Muscle of leg (tissue), 16 donors: ENCODE results near the gene CHIA. TPM values are rescaled to one million over a fixed set of nuclear protein-coding genes. Genes with fewer than 3 reads are reported as not detected.

Experiments
- DNase-seq: peaks from one replicate; pipeline ENCODE4 v3.0.0; 2013
- H3K27ac ChIP-seq: one replicate; pipeline ENCODE4 v1.5.1; 2013; ENCODE audit warnings: mild to moderate bottlenecking, low read length, control low read depth
- H3K27me3 ChIP-seq: one replicate; pipeline ENCODE4 v1.6.1; 2013; ENCODE audit warnings: low read length; ENCODE audit not compliant: control insufficient read depth, insufficient read depth
- H3K36me3 ChIP-seq: one replicate; pipeline ENCODE4 v1.6.1; 2013; ENCODE audit warnings: low read length; ENCODE audit not compliant: control insufficient read depth, insufficient read depth
- H3K4me1 ChIP-seq: one replicate; pipeline ENCODE4 v1.6.1; 2013; ENCODE audit warnings: low read length; ENCODE audit not compliant: control insufficient read depth, insufficient read depth
- H3K4me3 ChIP-seq: one replicate; pipeline ENCODE4 v1.5.1; 2013; ENCODE audit warnings: low read length, control low read depth
- H3K9me3 ChIP-seq: replicated peaks from 2 replicates; pipeline ENCODE4 v1.6.1; 2013; ENCODE audit warnings: low read depth, low read length; ENCODE audit not compliant: control insufficient read depth
- WGBS: methylation state at CpG from one replicate; pipeline ENCODE4 v1.1.5; 2013; ENCODE audit warnings: missing lambda C conversion rate; ENCODE audit not compliant: insufficient coverage; 5-methylcytosine and 5-hydroxymethylcytosine counted together
- long read RNA-seq, 11 donors: transcript quantifications; one replicate each; lab custom pipeline, GENCODE V29; 2026
- polyA plus RNA-seq, 8 donors: library from polyadenylated mRNA; unstranded; fragments of 120-200 nt; gene quantifications; one replicate each; pipeline versions ENCODE4 v1.2.1 to v1.2.3, GENCODE V29; 2013; ENCODE audit warnings: inconsistent platforms in 1 of 8, low replicate concordance in 1 of 8; ENCODE audit not compliant: insufficient read length in 8 of 8, insufficient read depth in 1 of 8
- total RNA-seq: library from RNA; stranded (reverse); fragments of 120-200 nt; gene quantifications from one replicate; pipeline ENCODE4 v1.2.4, GENCODE V29; 2013

The CHIA gene
- total RNA-seq (not detected), polyA plus RNA-seq (not detected)
- long read RNA-seq, donor 1 = 0 reads
- long read RNA-seq, donor 2 = 0 reads
- long read RNA-seq, donor 3 = 0 reads
- long read RNA-seq, donor 4 = 0 reads
- long read RNA-seq, donor 5 = 0 reads
- long read RNA-seq, donor 6 = 0 reads
- long read RNA-seq, donor 7 = 0 reads
- long read RNA-seq, donor 8 = 0 reads
- long read RNA-seq, donor 9 = 0 reads
- long read RNA-seq, donor 10 = 0 reads
- long read RNA-seq, donor 11 = 0 reads

DNA sequence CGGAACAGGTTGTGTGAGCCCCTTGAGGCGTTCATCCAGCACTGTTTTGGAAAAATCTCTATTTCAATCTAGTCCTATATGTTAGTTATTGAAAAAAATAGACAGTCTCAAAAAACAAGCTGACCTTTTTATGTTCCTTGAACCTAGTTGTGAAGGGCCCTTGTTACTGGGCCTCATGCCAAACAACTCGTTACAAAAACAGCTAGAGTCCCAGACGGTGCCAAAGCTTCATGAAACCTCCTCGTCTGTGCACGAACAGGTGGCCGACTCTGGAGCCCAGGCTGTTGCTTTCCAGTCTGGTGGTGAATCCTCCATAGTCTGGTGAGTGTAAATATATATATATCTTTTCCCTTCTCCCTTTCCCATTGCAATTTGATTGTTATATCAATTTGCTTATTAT lies at the start of gene CHIA:
CHIA (plus strand) TSS at position 222 of the 400 bp plus-strand sequence. CDS start 19,617 bp downstream, outside the sequence.
- Histone ChIP-seq H3K27me3 (no peaks in the 10 kb centered on the region), H3K4me3 (no peak within 1 kb of the TSS), H3K36me3 (no peaks in the 10 kb centered on the region), H3K27ac (no peak within 1 kb of the TSS), H3K9me3 (no peaks in the 10 kb centered on the region), H3K4me1 (no peaks in the 10 kb centered on the region)
- DNase-seq = peak; percentile 8
- WGBS = 40% methylated on average over 1 of the region's 7 CpGs

DNA sequence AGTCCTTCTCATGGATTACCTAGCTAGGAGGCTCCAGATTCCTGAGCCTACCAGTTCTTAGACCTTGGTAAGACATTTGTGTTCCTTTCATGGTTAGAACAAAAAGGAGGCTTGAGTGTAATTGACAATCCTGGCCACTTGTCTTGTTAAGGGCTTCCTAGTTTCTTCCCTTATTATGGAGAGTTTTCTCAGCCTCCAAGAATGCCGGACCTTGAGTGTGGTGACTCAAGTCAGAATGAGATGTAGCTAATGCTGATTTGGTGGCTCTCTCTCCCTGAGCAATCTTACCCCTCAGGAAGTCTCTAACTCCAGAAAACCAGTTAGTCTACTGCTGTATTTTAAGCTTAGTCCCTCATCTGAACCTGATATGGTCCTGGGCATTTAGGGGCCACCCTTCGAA lies 48.9 kb upstream of the CHIA start:
- no peaks in the 10 kb centered on the region for H3K4me1 ChIP-seq
- H3K36me3 ChIP-seq = no peaks in the 10 kb centered on the region
- 25% methylated on average over 1 of the region's 2 CpGs for WGBS
- no peak for DNase-seq
- no peaks in the 10 kb centered on the region for H3K9me3 ChIP-seq
- H3K4me3 ChIP-seq = no peak overlapping the region
- H3K27ac ChIP-seq = no peak overlapping the region
- H3K27me3 ChIP-seq = no peaks in the 10 kb centered on the region

- WGBS = 71% methylated on average over 1 of the region's 4 CpGs
- H3K9me3 ChIP-seq = no peaks in the 10 kb centered on the region
- H3K27ac ChIP-seq = no peak overlapping the region
- H3K27me3 ChIP-seq = no peaks in the 10 kb centered on the region
- no peak overlapping the region for H3K4me3 ChIP-seq
- no peaks in the 10 kb centered on the region for H3K36me3 ChIP-seq
- DNase-seq = peak; percentile 67
- H3K4me1 ChIP-seq = no peaks in the 10 kb centered on the region
Observed at GRCh38 chr1:111242805-111243523, 47.7 kb upstream of the CHIA start.

DNA sequence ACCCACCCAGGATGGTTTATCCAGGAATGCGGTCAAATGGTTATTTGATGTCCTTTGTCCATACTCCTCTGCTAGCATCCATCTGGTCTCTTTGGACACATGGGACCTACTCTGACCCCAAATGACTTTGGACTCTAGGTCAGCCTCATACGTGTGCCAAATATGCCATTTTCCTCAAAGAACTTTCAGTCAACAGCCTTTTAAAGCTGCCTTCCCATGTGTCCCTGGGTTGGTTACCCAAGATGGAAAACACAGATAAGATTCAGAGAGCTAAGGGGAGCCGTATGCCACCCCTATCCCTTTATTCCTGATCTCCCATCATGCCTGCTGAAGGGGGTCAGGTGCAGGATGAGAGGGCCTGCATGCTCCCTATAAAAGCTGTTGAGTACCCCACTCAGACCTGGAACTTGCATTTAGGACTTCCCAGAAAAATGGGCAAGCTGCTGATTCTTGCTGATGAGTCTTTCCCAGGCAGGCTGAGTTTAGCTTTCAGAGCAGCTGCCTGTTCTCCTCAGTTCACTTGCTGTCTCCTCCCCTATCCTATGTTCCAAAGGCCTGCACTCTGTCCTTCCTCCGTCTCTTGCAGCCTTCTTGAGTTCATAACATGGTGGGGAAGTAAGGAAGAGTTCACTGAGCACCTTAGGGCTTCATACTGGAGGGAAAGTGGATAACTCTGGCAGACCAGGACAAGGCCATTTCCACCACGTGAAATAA lies 43.4 kb upstream of the CHIA start:
- Histone ChIP-seq H3K36me3 (no peaks in the 10 kb centered on the region), H3K4me1 (no peaks in the 10 kb centered on the region), H3K9me3 (no peaks in the 10 kb centered on the region), H3K27ac (no peak overlapping the region), H3K4me3 (no peak overlapping the region), H3K27me3 (no peaks in the 10 kb centered on the region)
- WGBS = 66% methylated on average over 3 of the region's 5 CpGs
- no peak for DNase-seq

DNA sequence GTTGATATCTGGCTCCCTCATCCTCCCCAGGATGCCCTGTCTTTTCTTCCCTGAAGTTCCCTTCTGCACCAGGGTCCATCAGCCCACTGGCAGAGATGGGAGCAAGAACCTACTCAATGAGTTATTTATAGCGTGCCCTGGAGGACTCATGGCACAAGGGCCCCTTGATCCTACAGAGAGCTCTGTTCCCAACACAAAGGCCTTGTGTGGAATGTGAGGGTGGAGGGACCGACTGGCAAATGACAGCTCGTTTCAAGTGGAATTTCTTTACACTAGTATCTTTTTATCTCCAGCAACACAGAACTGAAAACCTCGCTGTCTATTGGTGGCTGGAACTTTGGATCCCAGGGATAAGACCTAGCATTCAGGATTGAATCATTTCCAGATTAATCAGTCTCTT lies 40.7 kb upstream of the CHIA start:
- DNase-seq = no peak
- Histone ChIP-seq H3K9me3 (no peaks in the 10 kb centered on the region), H3K4me3 (no peak overlapping the region), H3K36me3 (no peaks in the 10 kb centered on the region), H3K27ac (no peak overlapping the region), H3K27me3 (no peaks in the 10 kb centered on the region), H3K4me1 (no peaks in the 10 kb centered on the region)
- no CpG with 5 or more reads among the region's 4 CpGs for WGBS

- WGBS = 79% methylated on average over 3 of the region's 8 CpGs
- Histone ChIP-seq H3K36me3 (no peaks in the 10 kb centered on the region), H3K4me3 (no peak overlapping the region), H3K27me3 (peaks cover 2% of the 10 kb centered on the region), H3K9me3 (no peaks in the 10 kb centered on the region), H3K27ac (no peak overlapping the region), H3K4me1 (no peaks in the 10 kb centered on the region)
- DNase-seq = no peak
Observed at GRCh38 chr1:111251570-111251969, 39.1 kb upstream of the CHIA start.

- DNase-seq = no peak
- Histone ChIP-seq H3K27me3 (peaks cover 2% of the 10 kb centered on the region), H3K27ac (no peak overlapping the region), H3K9me3 (no peaks in the 10 kb centered on the region), H3K4me3 (no peak overlapping the region), H3K4me1 (no peaks in the 10 kb centered on the region), H3K36me3 (no peaks in the 10 kb centered on the region)
- 80% methylated on average over 1 of the region's 2 CpGs for WGBS
Observed at GRCh38 chr1:111252786-111253185, 37.9 kb upstream of the CHIA start.

- H3K27ac ChIP-seq = no peak overlapping the region
- no peaks in the 10 kb centered on the region for H3K9me3 ChIP-seq
- H3K4me1 ChIP-seq = no peaks in the 10 kb centered on the region
- no CpG with 5 or more reads among the region's 1 CpG for WGBS
- no peak overlapping the region for H3K4me3 ChIP-seq
- H3K36me3 ChIP-seq = no peaks in the 10 kb centered on the region
- H3K27me3 ChIP-seq = peaks cover 2% of the 10 kb centered on the region
- DNase-seq = no peak
Observed at GRCh38 chr1:111253876-111254275, 36.8 kb upstream of the CHIA start.

GRCh38 chr1:111256988-111257658 lies 33.5 kb upstream of the CHIA start:
- Histone ChIP-seq H3K4me3 (no peak overlapping the region), H3K9me3 (no peaks in the 10 kb centered on the region), H3K4me1 (no peaks in the 10 kb centered on the region), H3K36me3 (no peaks in the 10 kb centered on the region), H3K27ac (no peak overlapping the region), H3K27me3 (peaks cover 2% of the 10 kb centered on the region)
- WGBS = no CpG with 5 or more reads among the region's 8 CpGs
- no peak for DNase-seq
